Left kidney (tissue), 2 donors: Measurements from ENCODE around the gene PIN4. TPM values are rescaled to one million over a fixed set of nuclear protein-coding genes. Genes with fewer than 3 reads are reported as not detected.
A peak's percentile ranks its signal among the peaks of the same experiment; 100 is the strongest.
"Not testable (repeated sequence)": the region's sequence is repeated elsewhere in the genome, so short reads cannot be mapped to it uniquely, and the experiment has no call there.

Experiments
- DNase-seq: peaks from one replicate; pipeline ENCODE4 v3.0.0-alpha.2; 2013
- polyA plus RNA-seq: library from polyadenylated mRNA; unstranded; fragments of 120-200 nt; gene quantifications from one replicate; pipeline ENCODE4 v1.2.1, GENCODE V29; 2013; ENCODE audit not compliant: insufficient read length

PIN4 gene
- polyA plus RNA-seq, 1 donor: 49.0 TPM

- no peak for DNase-seq
Measured at GRCh38 chrX:72182924-72183323, 1.4 kb downstream of the PIN4 start.

- DNase-seq: no peak
Measured at GRCh38 chrX:72201836-72202536, 20.4 kb downstream of the PIN4 start.

- DNase-seq: no peak
Measured at GRCh38 chrX:72202792-72203401, 21.3 kb downstream of the PIN4 start.

GRCh38 chrX:72203421-72203820 lies 21.9 kb downstream of the PIN4 start:
- no peak for DNase-seq

GRCh38 chrX:72205706-72206105 lies 24.1 kb downstream of the PIN4 start:
- no peak for DNase-seq

GRCh38 chrX:72207366-72207765 lies 25.8 kb downstream of the PIN4 start:
- DNase-seq: no peak

- no peak for DNase-seq
Measured at GRCh38 chrX:72208126-72208800, 26.7 kb downstream of the PIN4 start.

GRCh38 chrX:72216973-72217372 lies 35.4 kb downstream of the PIN4 start:
- no peak for DNase-seq

- DNase-seq: not testable (repeated sequence)
Measured at GRCh38 chrX:72220375-72220774, 38.8 kb downstream of the PIN4 start.

GRCh38 chrX:72230290-72230689 lies 48.7 kb downstream of the PIN4 start:
- no peak for DNase-seq

- no peak for DNase-seq
Measured at GRCh38 chrX:72236841-72237240, 55.3 kb downstream of the PIN4 start.

- no peak for DNase-seq
Measured at GRCh38 chrX:72238183-72238582, 56.6 kb downstream of the PIN4 start.

GRCh38 chrX:72238721-72239475 lies 57.3 kb downstream of the PIN4 start, which contains the start of gene ERCC6L:
Gene ERCC6L, minus strand, starts transcription at chrX:72239027. Its CDS starts 116 bp downstream, at chrX:72238911.
- DNase-seq: peak; percentile 81

GRCh38 chrX:72240976-72241375 lies 59.4 kb downstream of the PIN4 start:
- no peak for DNase-seq

- DNase-seq: no peak
Measured at GRCh38 chrX:72243472-72243871, 61.9 kb downstream of the PIN4 start.

- DNase-seq: peak; percentile 34
Measured at GRCh38 chrX:72245461-72246089, 64.0 kb downstream of the PIN4 start.

GRCh38 chrX:72247206-72247942 lies 65.8 kb downstream of the PIN4 start:
- no peak for DNase-seq
